H1 (cell line): ENCODE data around the gene MLLT11. TPM values are rescaled to one million over a fixed set of nuclear protein-coding genes. Genes with fewer than 3 reads are reported as not detected.

Experiments used
- BRCA1 ChIP-seq: IDR thresholded peaks from 2 replicates; pipeline ENCODE4 v1.6.1; 2012; ENCODE audit warnings: low read depth, low read length, improper control_type of control experiment
- CHD7 ChIP-seq: fragments of 300-600 bp; sonication (generic); IDR thresholded peaks from 2 replicates; pipeline ENCODE4 v1.7.1; 2012; ENCODE audit warnings: low read length, moderate library complexity, mild to moderate bottlenecking, inconsistent platforms; ENCODE audit not compliant: insufficient replicate concordance
- CREB1 ChIP-seq: IDR thresholded peaks from 2 replicates; pipeline ENCODE4 v1.6.1; 2012; ENCODE audit warnings: inconsistent platforms
- HDAC6 ChIP-seq: IDR thresholded peaks from one replicate; pipeline ENCODE4 v1.7.1; 2012; ENCODE audit warnings: low read depth, mild to moderate bottlenecking, inconsistent platforms, low read length, moderate library complexity
- MAX ChIP-seq: IDR thresholded peaks from 2 replicates; pipeline ENCODE4 v1.6.1; 2012; ENCODE audit warnings: inconsistent platforms
- SIN3A ChIP-seq, 2 experiments: IDR thresholded peaks in 1 of 2; conservative IDR thresholded peaks in 1 of 2; 2 replicates each; pipeline ENCODE4 v1.6.1; 2011 to 2012; ENCODE audit warnings: low read length in 2 of 2, improper control_type of control experiment in 1 of 2, low read depth in 1 of 2, mild to moderate bottlenecking in 1 of 2
- SIX5 ChIP-seq: IDR thresholded peaks from 2 replicates; pipeline ENCODE4 v1.6.1; 2011; ENCODE audit warnings: mild to moderate bottlenecking, low read depth, low read length
- SP2 ChIP-seq: IDR thresholded peaks from 2 replicates; pipeline ENCODE4 v1.6.1; 2012; ENCODE audit warnings: mild to moderate bottlenecking, low read length, inconsistent platforms
- TAF7 ChIP-seq: optimal IDR thresholded peaks from 2 replicates; pipeline ENCODE3; 2011; ENCODE audit warnings: low read depth, mild to moderate bottlenecking, inconsistent platforms, low read length, moderate library complexity, borderline replicate concordance
- polyA plus RNA-seq, 7 experiments: library from polyadenylated mRNA; depleted of rRNA in 3 of 7; stranded (reverse) in 5 of 7; unstranded in 2 of 7; fragments of >200 nt in 5 of 7; fragments of 200-250 nt in 2 of 7; gene quantifications; 1 replicate in 5 of 7; 2 replicates in 1 of 7; 4 replicates in 1 of 7; pipeline versions ENCODE4 v1.2.1 to v1.2.3, GENCODE V29; 2011 to 2013; ENCODE audit warnings: missing spikeins in 2 of 7, mixed read lengths in 2 of 7
- total RNA-seq: library from RNA; stranded (reverse); fragmentation: NEBNext Ultra II Directional; extraction: Animal tissue kit (Norgen Biotek cat#: 25700); gene quantifications from 2 replicates; pipeline ENCODE4 v1.2.1, GENCODE V29; 2021
- TF ChIP-seq, protein P1 (sequence below): IDR thresholded peaks from 2 replicates; pipeline ENCODE4 v1.6.1; 2011; ENCODE audit warnings: low read length, improper control_type of control experiment

Gene MLLT11
- total and polyA plus RNA-seq, 2 of the 8 experiments (the other 6 are each of a cell fraction or from before 2014, with no cell fraction given), result 13.7 to 18.1 TPM

GRCh38 chr1:151024540-151025146, 35.6 kb upstream of the MLLT11 start (continued):
- no peak; a peak in 1 of 4 replicates for TF ChIP-seq SIN3A (conservative IDR thresholded peaks at IDR 0.05 in 1 of 2, IDR thresholded peaks at IDR 0.05 in 1 of 2; ENCODE audit: low read depth in 1 of 2, low read length in 2 of 2)
- TF ChIP-seq TAF7, result no peak
- TF ChIP-seq CHD7, result no peak
- no peak for TF ChIP-seq SP2
- TF ChIP-seq MAX, result peak; percentile 47; the same call in 1 of the 2 replicates
- no peak for TF ChIP-seq HDAC6
- TF ChIP-seq SIX5, result no peak
- TF ChIP-seq BRCA1, result no peak
- TF ChIP-seq, protein P1, sequence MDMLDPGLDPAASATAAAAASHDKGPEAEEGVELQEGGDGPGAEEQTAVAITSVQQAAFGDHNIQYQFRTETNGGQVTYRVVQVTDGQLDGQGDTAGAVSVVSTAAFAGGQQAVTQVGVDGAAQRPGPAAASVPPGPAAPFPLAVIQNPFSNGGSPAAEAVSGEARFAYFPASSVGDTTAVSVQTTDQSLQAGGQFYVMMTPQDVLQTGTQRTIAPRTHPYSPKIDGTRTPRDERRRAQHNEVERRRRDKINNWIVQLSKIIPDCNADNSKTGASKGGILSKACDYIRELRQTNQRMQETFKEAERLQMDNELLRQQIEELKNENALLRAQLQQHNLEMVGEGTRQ, result no peak
- peak; percentile 47; the same call in 1 of the 2 replicates for TF ChIP-seq CREB1
